ENCODE measurements around the gene FN3K. TPM values are rescaled to one million over a fixed set of nuclear protein-coding genes. Genes with fewer than 3 reads are reported as not detected.
A peak's percentile ranks its signal among the peaks of the same experiment; 100 is the strongest.

The FN3K gene
- total RNA-seq, 1 experiment from 2014 or later: 28.3 TPM

- no peak overlapping the region for H2AK5ac ChIP-seq (ENCODE audit: insufficient read length, low read length)
- no peak overlapping the region for H3K4ac ChIP-seq (ENCODE audit: low read depth, low read length)
- H3K27me3 ChIP-seq (ENCODE audit: insufficient read depth, low read length): no peaks in the 10 kb centered on the region
- H3K4me1 ChIP-seq (ENCODE audit: insufficient read depth, low read length): no peaks in the 10 kb centered on the region
- H3K4me2 ChIP-seq (ENCODE audit: insufficient read depth, insufficient read length, low read length): no peak overlapping the region
- H3K9ac ChIP-seq (ENCODE audit: extremely low read depth, insufficient read length, low read length): no peak overlapping the region
- no peaks in the 10 kb centered on the region for H3K79me1 ChIP-seq (ENCODE audit: insufficient read depth, low read depth, low read length, poor library complexity, severe bottlenecking)
- H3K4me1 Mint-ChIP-seq: no peaks in the 10 kb centered on the region
- WGBS (ENCODE audit: extremely low coverage, insufficient read length, low lambda C conversion rate): no CpG with 5 or more reads among the region's 10 CpGs
- H4K5ac ChIP-seq (ENCODE audit: insufficient read length, low read depth, low read length): no peak overlapping the region
- no peak overlapping the region for H3K56ac ChIP-seq (ENCODE audit: insufficient read length, low read depth, low read length)
- H2BK12ac ChIP-seq (ENCODE audit: insufficient read length, low read depth, low read length): no peak overlapping the region
- H3K36me3 Mint-ChIP-seq (ENCODE audit: insufficient read depth in 1 of 3, low read depth in 3 of 3): peaks cover 13 to 48% (median 38%) of the 10 kb centered on the region in 3 experiments; a peak in 6 of 7 replicates
- no peak overlapping the region for H2BK15ac ChIP-seq (ENCODE audit: low read depth, low read length)
- H3K9me3 ChIP-seq (ENCODE audit: control insufficient read depth, low read depth, low read length): no peaks in the 10 kb centered on the region
- H2AFZ ChIP-seq (ENCODE audit: low read length): no peak overlapping the region
- no peak overlapping the region for H3K18ac ChIP-seq (ENCODE audit: insufficient read length, low read depth, low read length)
- H3K27me3 Mint-ChIP-seq (ENCODE audit: low read depth): no peaks in the 10 kb centered on the region
- H4K91ac ChIP-seq (ENCODE audit: insufficient read length, low read depth, low read length): no peak overlapping the region
- peak overlapping the region in 1 of 3 experiments; percentile 12; a peak in 1 of 7 replicates for H3K27ac Mint-ChIP-seq
- H4K20me1 ChIP-seq (ENCODE audit: control insufficient read depth, insufficient read depth, insufficient read length): peaks cover 2% of the 10 kb centered on the region
- H2BK120ac ChIP-seq (ENCODE audit: low read depth, low read length, poor library complexity, severe bottlenecking): no peak overlapping the region
- H2BK5ac ChIP-seq (ENCODE audit: insufficient read length, low read length): no peak overlapping the region
- H3K9me3 Mint-ChIP-seq: no peaks in the 10 kb centered on the region
- H3K23me2 ChIP-seq (ENCODE audit: insufficient read length, low read depth, low read length, poor library complexity, severe bottlenecking): no peaks in the 10 kb centered on the region
- no peak overlapping the region for H3K14ac ChIP-seq (ENCODE audit: insufficient read depth, low read length)
- H2BK20ac ChIP-seq (ENCODE audit: low read depth, low read length, poor library complexity, severe bottlenecking): no peak overlapping the region
- TF ChIP-seq CTCF (conservative IDR thresholded peaks at IDR 0.05): no peak
- no peak for DNase-seq
- no peak overlapping the region for H4K8ac ChIP-seq (replicated peaks; ENCODE audit: insufficient read length, low read depth, low read length)
- H3T11ph ChIP-seq (ENCODE audit: low read length): no peak overlapping the region
- H3K27ac ChIP-seq (ENCODE audit: insufficient read length, low read depth, low read length): no peak overlapping the region
- no peak overlapping the region for H3K4me3 Mint-ChIP-seq
- 0 out of 2 replicates have a peak, but pooled peaks cover 2% of the 10 kb centered on the region for H3K79me2 ChIP-seq (ENCODE audit: insufficient read depth, low read length)
- H3K23ac ChIP-seq (ENCODE audit: insufficient read length, low read depth, low read length): no peak overlapping the region
These were observed 9.0 kb upstream of the FN3K start for GRCh38 chr17:82726427-82726826.

All from H9 (cell line).